HG03575 (cell line): ENCODE measurements around the gene PCDHB14.
"Not testable (repeated sequence)": the region's sequence is repeated elsewhere in the genome, so short reads cannot be mapped to it uniquely, and the experiment has no call there.

ENCODE experiments used
- ATAC-seq: cut with Tn5 transposase; IDR thresholded peaks from one replicate; pipeline ENCODE4 v1.9.1; 2021; ENCODE audit not compliant: unreplicated experiment, insufficient number of reproducible peaks, low FRiP score; ENCODE audit errors: extremely low read depth

PCDHB14 gene

DNA sequence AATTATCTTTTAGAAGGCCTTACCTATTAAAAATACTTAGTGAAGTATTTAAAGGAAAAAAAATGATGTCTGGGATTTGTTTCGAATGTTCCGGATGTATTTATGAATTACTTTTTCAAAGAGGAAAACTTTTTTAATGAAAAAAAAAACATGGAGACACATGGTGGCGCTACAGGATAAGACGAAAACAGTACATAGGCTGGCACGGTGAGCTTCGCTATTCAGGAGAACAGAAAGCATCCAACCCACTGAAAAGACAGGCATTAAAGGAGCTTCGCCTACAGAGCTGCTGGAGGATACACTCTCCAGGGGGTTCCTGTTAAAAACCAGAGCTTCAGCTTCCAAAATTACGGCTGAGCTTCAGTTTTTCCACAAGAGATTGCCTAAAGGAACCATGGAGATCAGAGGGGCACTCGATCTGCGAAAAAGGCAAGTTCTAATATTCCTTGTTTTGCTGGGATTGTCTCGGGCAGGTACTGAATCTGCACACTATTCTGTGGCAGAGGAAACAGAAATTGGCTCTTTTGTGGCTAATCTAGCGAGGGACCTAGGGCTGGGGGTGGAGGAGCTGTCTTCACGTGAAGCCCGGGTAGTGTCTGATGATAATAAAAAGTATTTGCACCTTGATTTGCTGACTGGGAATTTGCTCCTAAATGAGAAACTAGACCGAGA lies at the start of gene PCDHB14:
TSS of gene PCDHB14 (plus strand) at position 232 of the 672 bp plus-strand sequence. CDS start at position 395, 163 bp downstream.
- ATAC-seq, result no peak

DNA sequence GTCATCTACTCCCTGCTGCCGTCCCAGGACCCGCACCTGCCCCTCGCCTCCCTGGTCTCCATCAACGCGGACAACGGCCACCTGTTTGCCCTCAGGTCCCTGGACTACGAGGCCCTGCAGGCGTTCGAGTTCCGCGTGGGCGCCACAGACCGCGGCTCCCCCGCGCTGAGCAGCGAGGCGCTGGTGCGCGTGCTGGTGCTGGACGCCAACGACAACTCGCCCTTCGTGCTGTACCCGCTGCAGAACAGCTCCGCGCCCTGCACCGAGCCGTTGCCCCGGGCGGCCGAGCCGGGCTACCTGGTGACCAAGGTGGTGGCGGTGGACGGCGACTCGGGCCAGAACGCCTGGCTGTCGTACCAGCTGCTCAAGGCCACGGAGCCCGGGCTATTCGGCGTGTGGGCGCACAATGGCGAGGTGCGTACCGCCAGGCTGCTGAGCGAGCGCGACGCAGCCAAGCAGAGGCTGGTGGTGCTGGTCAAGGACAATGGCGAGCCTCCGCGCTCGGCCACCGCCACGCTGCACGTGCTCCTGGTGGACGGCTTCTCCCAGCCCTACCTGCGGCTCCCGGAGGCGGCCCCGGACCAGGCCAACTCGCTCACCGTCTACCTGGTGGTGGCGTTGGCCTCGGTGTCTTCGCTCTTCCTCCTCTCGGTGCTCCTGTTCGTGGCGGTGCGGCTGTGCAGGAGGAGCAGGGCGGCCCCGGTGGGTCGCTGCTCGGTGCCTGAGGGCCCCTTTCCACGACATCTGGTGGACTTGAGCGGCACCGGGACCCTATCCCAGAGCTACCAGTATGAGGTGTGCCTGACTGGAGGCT lies 48.6 kb upstream of the PCDHB14 start:
- not testable (repeated sequence) for ATAC-seq

DNA sequence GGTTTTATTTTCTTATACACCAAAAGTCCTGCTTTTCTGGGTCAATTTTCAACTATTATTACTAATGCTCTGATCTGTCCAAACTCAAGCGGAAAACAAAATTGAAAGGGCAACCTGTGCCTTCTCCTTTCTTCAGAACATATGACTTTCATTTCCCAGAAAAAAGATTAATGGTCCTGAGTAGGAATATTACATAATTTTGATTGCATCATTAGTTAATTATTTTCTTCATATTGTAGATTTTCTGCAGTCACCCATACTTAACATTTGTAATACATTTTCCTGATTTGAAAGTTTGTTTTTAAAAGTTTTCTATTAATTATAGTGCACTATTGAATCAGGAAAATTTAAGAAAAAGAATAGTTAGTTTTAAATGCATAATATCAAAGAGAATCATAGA lies 47.2 kb upstream of the PCDHB14 start:
- ATAC-seq, result no peak

DNA sequence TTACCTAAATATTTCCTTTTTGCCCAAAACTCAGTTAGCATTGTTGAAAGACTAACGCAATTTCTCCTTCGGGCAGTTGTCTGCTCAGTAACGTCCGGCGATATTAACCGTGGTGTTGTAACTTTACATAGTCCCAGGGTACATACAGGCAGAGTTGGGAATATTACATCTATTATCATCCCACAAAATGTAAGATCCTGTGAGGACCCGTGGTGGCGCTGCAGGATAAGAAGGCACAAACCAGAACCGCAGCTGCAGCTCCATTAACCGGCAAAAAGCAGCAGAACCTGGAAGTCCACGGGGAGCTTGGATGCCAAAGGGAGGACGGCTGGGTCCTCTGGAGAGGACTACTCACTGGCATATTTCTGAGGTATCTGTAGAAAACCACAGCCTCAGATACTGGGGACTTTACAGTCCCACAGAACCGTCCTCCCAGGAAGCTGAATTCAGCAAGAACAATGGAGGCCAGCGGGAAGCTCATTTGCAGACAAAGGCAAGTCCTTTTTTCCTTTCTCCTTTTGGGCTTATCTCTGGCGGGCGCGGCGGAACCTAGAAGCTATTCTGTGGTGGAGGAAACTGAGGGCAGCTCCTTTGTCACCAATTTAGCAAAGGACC lies 45.5 kb upstream of the PCDHB14 start, which contains the start of gene PCDHB8:
TSS of gene PCDHB8 (plus strand) at position 214 of the 615 bp plus-strand sequence. CDS start at position 459, 245 bp downstream.
- ATAC-seq, result not testable (repeated sequence)

DNA sequence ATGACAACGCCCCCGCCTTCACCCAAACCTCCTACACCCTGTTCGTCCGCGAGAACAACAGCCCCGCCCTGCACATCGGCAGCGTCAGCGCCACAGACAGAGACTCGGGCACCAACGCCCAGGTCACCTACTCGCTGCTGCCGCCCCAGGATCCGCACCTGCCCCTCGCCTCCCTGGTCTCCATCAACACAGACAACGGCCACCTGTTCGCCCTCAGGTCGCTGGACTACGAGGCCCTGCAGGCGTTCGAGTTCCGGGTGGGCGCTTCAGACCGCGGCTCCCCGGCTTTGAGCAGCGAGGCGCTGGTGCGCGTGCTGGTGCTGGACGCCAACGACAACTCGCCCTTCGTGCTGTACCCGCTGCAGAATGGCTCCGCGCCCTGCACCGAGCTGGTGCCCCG lies 43.8 kb upstream of the PCDHB14 start:
- not testable (repeated sequence) for ATAC-seq

DNA sequence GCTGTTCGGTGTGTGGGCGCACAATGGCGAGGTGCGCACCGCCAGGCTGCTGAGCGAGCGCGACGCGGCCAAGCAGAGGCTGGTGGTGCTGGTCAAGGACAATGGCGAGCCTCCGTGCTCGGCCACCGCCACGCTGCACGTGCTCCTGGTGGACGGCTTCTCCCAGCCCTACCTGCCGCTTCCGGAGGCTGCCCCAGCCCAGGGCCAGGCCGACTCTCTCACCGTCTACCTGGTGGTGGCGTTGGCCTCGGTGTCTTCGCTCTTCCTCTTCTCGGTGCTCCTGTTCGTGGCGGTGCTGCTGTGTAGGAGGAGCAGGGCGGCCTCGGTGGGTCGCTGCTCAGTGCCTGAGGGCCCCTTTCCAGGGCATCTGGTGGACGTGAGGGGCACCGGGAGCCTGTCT lies 43.3 kb upstream of the PCDHB14 start:
- not testable (repeated sequence) for ATAC-seq

DNA sequence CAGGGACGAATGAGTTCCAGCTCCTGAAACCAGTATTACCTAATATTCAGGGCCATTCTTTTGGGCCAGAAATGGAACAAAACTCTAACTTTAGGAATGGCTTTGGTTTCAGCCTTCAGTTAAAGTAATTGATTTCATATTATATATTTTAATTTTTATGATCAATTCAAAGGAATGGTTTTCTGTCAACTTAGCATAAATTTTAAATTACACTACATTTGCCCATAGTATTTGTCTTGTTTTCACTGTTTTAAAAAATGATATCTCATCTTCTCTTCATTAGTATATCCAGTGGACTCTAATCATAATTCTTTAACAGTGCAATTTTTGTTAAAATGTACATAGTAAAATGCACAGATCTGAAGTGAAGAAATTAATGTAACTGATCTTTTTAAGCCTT lies 42.8 kb upstream of the PCDHB14 start:
- no peak for ATAC-seq

DNA sequence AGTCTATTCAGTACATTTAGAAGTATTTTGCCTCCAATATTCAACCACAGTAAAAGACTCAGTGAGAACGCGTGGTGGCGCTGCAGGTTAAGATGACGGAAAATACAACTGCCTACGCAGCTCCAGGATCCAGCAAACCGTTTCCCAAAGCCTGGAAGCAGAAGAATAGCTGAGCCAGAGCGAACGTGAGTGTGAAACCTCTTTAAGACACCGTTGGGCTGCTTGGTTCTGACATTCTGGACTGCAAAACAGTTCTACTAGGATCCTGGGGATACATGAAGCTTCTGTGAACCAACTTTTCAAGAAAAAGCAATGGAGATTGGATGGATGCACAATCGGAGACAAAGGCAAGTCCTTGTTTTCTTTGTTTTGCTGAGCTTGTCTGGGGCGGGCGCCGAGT lies 40.9 kb upstream of the PCDHB14 start, which contains the start of gene PCDHB16:
TSS of gene PCDHB16 (plus strand) at position 140 of the 400 bp plus-strand sequence. CDS start at position 313, 173 bp downstream.
- no peak for ATAC-seq

DNA sequence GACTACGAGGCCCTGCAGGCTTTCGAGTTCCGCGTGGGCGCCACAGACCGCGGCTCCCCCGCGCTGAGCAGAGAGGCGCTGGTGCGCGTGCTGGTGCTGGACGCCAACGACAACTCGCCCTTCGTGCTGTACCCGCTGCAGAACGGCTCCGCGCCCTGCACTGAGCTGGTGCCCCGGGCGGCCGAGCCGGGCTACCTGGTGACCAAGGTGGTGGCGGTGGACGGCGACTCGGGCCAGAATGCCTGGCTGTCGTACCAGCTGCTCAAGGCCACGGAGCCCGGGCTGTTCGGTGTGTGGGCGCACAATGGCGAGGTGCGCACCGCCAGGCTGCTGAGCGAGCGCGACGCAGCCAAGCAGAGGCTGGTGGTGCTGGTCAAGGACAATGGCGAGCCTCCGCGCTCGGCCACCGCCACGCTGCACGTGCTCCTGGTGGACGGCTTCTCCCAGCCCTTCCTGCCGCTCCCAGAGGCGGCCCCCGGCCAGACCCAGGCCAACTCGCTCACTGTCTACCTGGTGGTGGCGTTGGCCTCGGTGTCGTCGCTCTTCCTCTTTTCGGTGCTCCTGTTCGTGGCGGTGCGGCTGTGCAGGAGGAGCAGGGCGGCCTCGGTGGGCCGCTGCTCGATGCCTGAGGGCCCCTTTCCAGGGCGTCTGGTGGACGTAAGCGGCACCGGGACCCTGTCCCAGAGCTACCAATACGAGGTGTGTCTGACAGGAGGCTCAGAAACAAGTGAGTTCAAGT lies 38.9 kb upstream of the PCDHB14 start:
- ATAC-seq, result not testable (repeated sequence)

DNA sequence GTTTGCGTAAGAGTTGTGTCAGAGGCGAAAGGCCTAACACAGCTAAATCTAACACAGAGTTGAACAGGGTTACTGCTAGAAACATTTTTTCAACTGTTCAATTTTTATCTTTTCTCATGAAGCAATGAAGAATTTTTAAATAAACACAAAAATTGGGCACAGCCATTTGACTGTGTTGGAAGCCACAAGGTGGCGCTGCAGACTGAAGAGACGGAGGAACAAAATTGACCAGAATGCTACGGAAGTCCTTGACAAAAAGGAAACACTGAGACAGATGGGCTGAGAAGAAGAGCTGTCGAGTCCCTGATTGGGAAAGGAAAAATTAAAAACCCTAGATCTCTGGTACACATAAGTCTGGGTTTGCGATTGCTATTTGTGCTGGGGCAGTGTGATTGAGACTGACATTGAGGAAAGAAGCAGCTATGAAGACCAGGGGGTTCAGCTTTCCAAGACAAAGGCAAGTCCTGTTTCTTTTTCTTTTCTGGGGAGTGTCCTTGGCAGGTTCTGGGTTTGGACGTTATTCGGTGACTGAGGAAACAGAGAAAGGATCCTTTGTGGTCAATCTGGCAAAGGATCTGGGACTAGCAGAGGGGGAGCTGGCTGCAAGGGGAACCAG lies 36.1 kb upstream of the PCDHB14 start, which contains the start of gene PCDHB9:
TSS of gene PCDHB9 (plus strand) at position 265 of the 616 bp plus-strand sequence. CDS start at position 423, 158 bp downstream.
- no peak for ATAC-seq

DNA sequence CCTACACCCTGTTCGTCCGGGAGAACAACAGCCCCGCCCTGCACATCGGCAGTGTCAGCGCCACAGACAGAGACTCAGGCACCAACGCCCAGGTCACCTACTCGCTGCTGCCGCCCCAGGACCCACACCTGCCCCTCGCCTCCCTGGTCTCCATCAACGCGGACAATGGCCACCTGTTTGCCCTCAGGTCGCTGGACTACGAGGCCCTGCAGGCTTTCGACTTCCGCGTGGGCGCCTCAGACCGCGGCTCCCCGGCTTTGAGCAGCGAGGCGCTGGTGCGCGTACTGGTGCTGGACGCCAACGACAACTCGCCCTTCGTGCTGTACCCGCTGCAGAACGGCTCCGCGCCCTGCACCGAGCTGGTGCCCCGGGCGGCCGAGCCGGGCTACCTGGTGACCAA lies 34.5 kb upstream of the PCDHB14 start:
- ATAC-seq, result not testable (repeated sequence)

DNA sequence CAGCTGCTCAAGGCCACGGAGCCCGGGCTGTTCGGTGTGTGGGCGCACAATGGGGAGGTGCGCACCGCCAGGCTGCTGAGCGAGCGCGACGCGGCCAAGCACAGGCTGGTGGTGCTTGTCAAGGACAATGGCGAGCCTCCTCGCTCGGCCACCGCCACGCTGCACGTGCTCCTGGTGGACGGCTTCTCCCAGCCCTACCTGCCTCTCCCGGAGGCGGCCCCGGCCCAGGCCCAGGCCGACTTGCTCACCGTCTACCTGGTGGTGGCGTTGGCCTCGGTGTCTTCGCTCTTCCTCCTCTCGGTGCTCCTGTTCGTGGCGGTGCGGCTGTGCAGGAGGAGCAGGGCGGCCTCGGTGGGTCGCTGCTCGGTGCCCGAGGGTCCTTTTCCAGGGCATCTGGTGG lies 34.0 kb upstream of the PCDHB14 start:
- not testable (repeated sequence) for ATAC-seq

DNA sequence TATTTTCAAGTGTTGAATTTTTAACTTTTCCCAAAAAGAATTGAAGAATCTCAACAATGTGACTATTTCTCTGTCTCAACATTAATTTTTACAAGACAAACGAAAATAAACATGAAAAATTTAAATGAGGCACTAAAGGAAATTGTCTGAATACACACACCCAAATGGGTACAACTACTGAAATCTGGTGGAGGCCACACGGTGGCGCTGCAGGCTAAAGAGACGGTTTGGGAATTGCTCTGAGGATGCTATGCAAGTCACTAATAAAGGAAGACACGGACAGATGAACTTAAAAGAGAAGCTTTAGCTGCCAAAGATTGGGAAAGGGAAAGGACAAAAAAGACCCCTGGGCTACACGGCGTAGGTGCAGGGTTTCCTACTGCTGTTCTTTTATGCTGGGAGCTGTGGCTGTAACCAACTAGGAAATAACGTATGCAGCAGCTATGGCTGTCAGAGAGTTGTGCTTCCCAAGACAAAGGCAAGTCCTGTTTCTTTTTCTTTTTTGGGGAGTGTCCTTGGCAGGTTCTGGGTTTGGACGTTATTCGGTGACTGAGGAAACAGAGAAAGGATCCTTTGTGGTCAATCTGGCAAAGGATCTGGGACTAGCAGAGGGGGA lies 30.9 kb upstream of the PCDHB14 start, which contains the start of gene PCDHB10:
TSS of gene PCDHB10 (plus strand) at position 244 of the 616 bp plus-strand sequence. CDS start at position 444, 200 bp downstream.
- no peak for ATAC-seq

DNA sequence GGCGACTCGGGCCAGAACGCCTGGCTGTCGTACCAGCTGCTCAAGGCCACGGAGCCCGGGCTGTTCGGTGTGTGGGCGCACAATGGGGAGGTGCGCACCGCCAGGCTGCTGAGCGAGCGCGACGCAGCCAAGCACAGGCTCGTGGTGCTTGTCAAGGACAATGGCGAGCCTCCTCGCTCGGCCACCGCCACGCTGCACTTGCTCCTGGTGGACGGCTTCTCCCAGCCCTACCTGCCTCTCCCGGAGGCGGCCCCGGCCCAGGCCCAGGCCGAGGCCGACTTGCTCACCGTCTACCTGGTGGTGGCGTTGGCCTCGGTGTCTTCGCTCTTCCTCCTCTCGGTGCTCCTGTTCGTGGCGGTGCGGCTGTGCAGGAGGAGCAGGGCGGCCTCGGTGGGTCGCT lies 28.8 kb upstream of the PCDHB14 start:
- ATAC-seq, result not testable (repeated sequence)

DNA sequence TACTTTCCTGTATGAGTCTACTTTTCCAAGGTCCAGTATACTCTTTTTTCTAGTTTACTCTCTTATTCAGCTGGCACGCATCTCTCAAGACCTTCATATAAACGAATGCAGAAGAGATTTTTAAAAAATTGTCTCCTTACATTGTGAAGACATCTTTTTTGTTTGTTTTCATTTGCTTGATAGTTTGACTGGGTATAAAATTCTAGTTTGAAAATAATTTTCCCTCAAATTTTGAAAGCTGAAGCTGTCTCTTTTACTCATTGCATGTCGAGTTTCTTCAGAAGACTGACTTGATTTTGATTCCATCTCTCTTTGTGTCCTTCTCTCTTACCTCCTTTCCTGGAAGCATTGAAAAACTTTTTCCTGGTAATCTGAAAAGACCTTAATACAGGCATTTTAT lies 26.8 kb upstream of the PCDHB14 start:
- ATAC-seq, result no peak

DNA sequence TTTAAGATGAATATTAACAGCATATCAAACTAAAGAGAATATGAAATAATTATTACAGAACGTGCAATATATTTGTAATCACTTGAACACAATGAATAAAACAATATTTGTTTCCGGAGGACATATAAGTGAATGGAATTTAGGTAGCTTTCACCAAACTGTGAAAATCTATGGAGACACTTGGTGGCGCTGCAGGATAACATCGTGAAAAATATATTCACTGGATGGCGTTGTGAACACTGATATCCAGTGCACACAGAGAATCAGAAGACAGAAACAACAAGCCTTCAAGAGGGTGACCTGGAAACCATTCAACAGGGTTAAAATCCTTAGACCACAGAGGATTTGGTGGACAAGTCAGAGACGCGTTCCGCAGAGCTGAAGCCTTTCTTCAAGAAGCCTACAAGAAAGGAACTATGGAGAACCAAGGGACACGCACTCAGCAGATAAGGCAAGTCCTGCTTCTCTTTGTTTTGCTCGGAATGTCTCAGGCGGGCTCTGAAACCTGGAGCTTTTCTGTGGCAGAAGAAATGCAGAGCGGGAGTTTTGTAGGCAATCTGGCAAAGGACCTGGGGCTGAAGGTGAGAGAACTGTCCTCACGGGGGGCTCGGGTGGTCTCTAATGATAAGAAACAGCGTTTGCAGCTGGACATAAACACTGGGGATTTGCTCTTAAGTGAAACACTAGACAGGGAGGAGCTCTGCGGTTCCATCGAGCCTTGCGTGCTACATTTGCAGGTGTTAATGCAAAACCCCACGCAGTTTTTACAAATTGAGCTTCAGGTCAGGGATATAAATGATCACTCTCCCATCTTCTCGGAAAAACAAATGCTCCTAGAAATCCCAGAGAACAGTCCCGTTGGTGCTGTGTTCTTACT lies 23.5 kb upstream of the PCDHB14 start, which contains the start of gene PCDHB11:
TSS of gene PCDHB11 (plus strand) at position 269 of the 877 bp plus-strand sequence. CDS start at position 417, 148 bp downstream.
- ATAC-seq, result no peak

DNA sequence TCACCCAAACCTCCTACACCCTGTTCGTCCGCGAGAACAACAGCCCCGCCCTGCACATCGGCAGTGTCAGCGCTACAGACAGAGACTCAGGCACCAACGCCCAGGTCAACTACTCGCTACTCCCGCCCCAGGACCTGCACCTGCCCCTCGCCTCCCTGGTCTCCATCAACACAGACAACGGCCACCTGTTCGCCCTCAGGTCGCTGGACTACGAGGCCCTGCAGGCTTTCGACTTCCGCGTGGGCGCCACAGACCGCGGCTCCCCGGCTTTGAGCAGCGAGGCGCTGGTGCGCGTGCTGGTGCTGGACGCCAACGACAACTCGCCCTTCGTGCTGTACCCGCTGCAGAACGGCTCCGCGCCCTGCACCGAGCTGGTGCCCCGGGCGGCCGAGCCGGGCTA lies 22.0 kb upstream of the PCDHB14 start:
- not testable (repeated sequence) for ATAC-seq
